Vagina (tissue), 2 donors: ENCODE results near the gene CREM.

Source experiments
- CTCF ChIP-seq, 3 experiments: fragments of 450-650 bp in 2 of 3; fragments of 200-600 bp in 1 of 3; sonication (generic) in 1 of 3; IDR thresholded peaks; one replicate each; pipeline ENCODE4 v1.5.1; 2017 to 2019; ENCODE audit warnings: antibody characterized with exemption in 3 of 3, mild to moderate bottlenecking in 2 of 3, moderate library complexity in 2 of 3
- POLR2A ChIP-seq, 2 donors: fragments of 450-650 bp; IDR thresholded peaks; one replicate each; pipeline ENCODE4 v1.6.1; 2017; ENCODE audit warnings: antibody characterized with exemption in 2 of 2, mild to moderate bottlenecking in 2 of 2, moderate library complexity in 2 of 2

GRCh38 chr10:35079265-35079664 is 47.4 kb upstream of the CREM start:
- TF ChIP-seq POLR2A (IDR thresholded peaks at IDR 0.05) (no peak), CTCF (IDR thresholded peaks at IDR 0.05) (no peak)
